Measurements from ENCODE around the gene HEG1.

HEG1 gene

GRCh38 chr3:124999897-125000435, 55.8 kb downstream of the HEG1 start:
- H3K79me2 ChIP-seq (ENCODE audit: insufficient read depth, low read length): no peaks in the 10 kb centered on the region
- no peak for TF ChIP-seq CTCF (IDR thresholded peaks at IDR 0.05; ENCODE audit: insufficient read depth, low read length, poor library complexity, severe bottlenecking)
- no peak for TF ChIP-seq EZH2phosphoT487 (conservative IDR thresholded peaks at IDR 0.05; ENCODE audit: low read length)
- H3K36me3 ChIP-seq (ENCODE audit: low read length): no peaks in the 10 kb centered on the region

GRCh38 chr3:124999317-124999716, 56.5 kb downstream of the HEG1 start:
- TF ChIP-seq EZH2phosphoT487 (conservative IDR thresholded peaks at IDR 0.05; ENCODE audit: low read length) (no peak), CTCF (IDR thresholded peaks at IDR 0.05; ENCODE audit: insufficient read depth, low read length, poor library complexity, severe bottlenecking) (no peak)
- no peaks in the 10 kb centered on the region for H3F3A ChIP-seq (ENCODE audit: insufficient read depth)
- no peaks in the 10 kb centered on the region for H3K9me2 ChIP-seq (replicated peaks; ENCODE audit: insufficient read depth, low read length)
- H3K36me3 ChIP-seq (ENCODE audit: low read length): no peaks in the 10 kb centered on the region
- H2AFZ ChIP-seq (ENCODE audit: low read depth, low read length, severe bottlenecking): no peak overlapping the region
- H3K79me2 ChIP-seq (ENCODE audit: insufficient read depth, low read length): no peaks in the 10 kb centered on the region
- no peak overlapping the region for H3K4me2 ChIP-seq (ENCODE audit: low read depth, low read length, poor library complexity, severe bottlenecking)
- no peak overlapping the region for H3K9ac ChIP-seq (ENCODE audit: low read length)
- H3K9me3 ChIP-seq (ENCODE audit: insufficient read depth, low read length): no peaks in the 10 kb centered on the region
- no peak overlapping the region for H3K4me3 ChIP-seq (ENCODE audit: insufficient read depth, low read length, poor library complexity, severe bottlenecking)
- H3K27me3 ChIP-seq (ENCODE audit: low read length): no peaks in the 10 kb centered on the region
- H4K20me1 ChIP-seq (ENCODE audit: low read depth, low read length): no peaks in the 10 kb centered on the region
- no peak overlapping the region for H3K27ac ChIP-seq (ENCODE audit: low read depth, low read length)

More at GRCh38 chr3:124999897-125000435, 55.8 kb downstream of the HEG1 start:
- H3F3A ChIP-seq (ENCODE audit: insufficient read depth): no peaks in the 10 kb centered on the region
- H4K20me1 ChIP-seq (ENCODE audit: low read depth, low read length): no peaks in the 10 kb centered on the region
- H3K27ac ChIP-seq (ENCODE audit: low read depth, low read length): no peak overlapping the region
- H3K4me2 ChIP-seq (ENCODE audit: low read depth, low read length, poor library complexity, severe bottlenecking): no peak overlapping the region
- H3K4me3 ChIP-seq (ENCODE audit: insufficient read depth, low read length, poor library complexity, severe bottlenecking): no peak overlapping the region
- no peaks in the 10 kb centered on the region for H3K27me3 ChIP-seq (ENCODE audit: low read length)
- H3K9ac ChIP-seq (ENCODE audit: low read length): no peak overlapping the region
- H3K9me2 ChIP-seq (replicated peaks; ENCODE audit: insufficient read depth, low read length): no peaks in the 10 kb centered on the region
- no peaks in the 10 kb centered on the region for H3K9me3 ChIP-seq (ENCODE audit: insufficient read depth, low read length)
- H2AFZ ChIP-seq (ENCODE audit: low read depth, low read length, severe bottlenecking): no peak overlapping the region

- Histone ChIP-seq H3K9ac (ENCODE audit: low read length) (no peak overlapping the region), H3K79me2 (ENCODE audit: insufficient read depth, low read length) (no peaks in the 10 kb centered on the region), H4K20me1 (ENCODE audit: low read depth, low read length) (no peaks in the 10 kb centered on the region), H3K9me2 (replicated peaks; ENCODE audit: insufficient read depth, low read length) (no peaks in the 10 kb centered on the region), H3K36me3 (ENCODE audit: low read length) (no peaks in the 10 kb centered on the region), H3K27me3 (ENCODE audit: low read length) (no peaks in the 10 kb centered on the region), H3K27ac (ENCODE audit: low read depth, low read length) (no peak overlapping the region), H3K4me3 (ENCODE audit: insufficient read depth, low read length, poor library complexity, severe bottlenecking) (no peak overlapping the region), H3K9me3 (ENCODE audit: insufficient read depth, low read length) (no peaks in the 10 kb centered on the region), H2AFZ (ENCODE audit: low read depth, low read length, severe bottlenecking) (no peak overlapping the region), H3F3A (ENCODE audit: insufficient read depth) (no peaks in the 10 kb centered on the region), H3K4me2 (ENCODE audit: low read depth, low read length, poor library complexity, severe bottlenecking) (no peak overlapping the region)
- TF ChIP-seq EZH2phosphoT487 (conservative IDR thresholded peaks at IDR 0.05; ENCODE audit: low read length) (no peak), CTCF (IDR thresholded peaks at IDR 0.05; ENCODE audit: insufficient read depth, low read length, poor library complexity, severe bottlenecking) (no peak)
These were observed 57.6 kb downstream of the HEG1 start for GRCh38 chr3:124998247-124998630.

Measured in SU-DHL-6 (cell line).